Stimulated activated CD4-positive, alpha-beta T cell treated with anti-CD3 and anti-CD28 coated beads, Interleukin-2, amount 100 ng/mL, for 24 hours (primary cell): ENCODE measurements around the gene ZNF93.
A peak's percentile ranks its signal among the peaks of the same experiment; 100 is the strongest.
"Not testable (repeated sequence)": the region's sequence is repeated elsewhere in the genome, so short reads cannot be mapped to it uniquely, and the experiment has no call there.

Experiments used
- DNase-seq, 2 donors: peaks; one replicate each; pipeline ENCODE4 v3.0.0-alpha.2; 2020

ZNF93 gene

GRCh38 chr19:19900729-19901444 is at the start of gene ZNF93:
Gene ZNF93 (plus strand): TSS chr19:19900946. CDS start chr19:19901089, 143 bp downstream.
- peak; percentile 87 to 91 for DNase-seq

GRCh38 chr19:19851740-19852139 is 49.0 kb upstream of the ZNF93 start:
- not testable (repeated sequence) for DNase-seq

- DNase-seq: no peak
Measured at GRCh38 chr19:19858751-19859150, 42.0 kb upstream of the ZNF93 start.

- peak in 1 of 2 donors; percentile 48 for DNase-seq
Measured at GRCh38 chr19:19860756-19861390, 39.9 kb upstream of the ZNF93 start.

GRCh38 chr19:19865750-19866610 is 34.8 kb upstream of the ZNF93 start, which contains the start of gene ZNF253:
Gene ZNF253 (plus strand): TSS chr19:19865882. CDS start chr19:19865997, 115 bp downstream.
- DNase-seq: peak; percentile 96

- peak; percentile 48 to 49 for DNase-seq
Measured at GRCh38 chr19:19866611-19867248, 34.0 kb upstream of the ZNF93 start.

GRCh38 chr19:19870086-19870485 is 30.7 kb upstream of the ZNF93 start:
- not testable (repeated sequence) for DNase-seq

GRCh38 chr19:19871932-19872331 is 28.8 kb upstream of the ZNF93 start:
- no peak for DNase-seq

GRCh38 chr19:19873381-19873780 is 27.4 kb upstream of the ZNF93 start:
- no peak for DNase-seq

GRCh38 chr19:19877724-19878123 is 23.0 kb upstream of the ZNF93 start:
- no peak for DNase-seq

- no peak for DNase-seq
Measured at GRCh38 chr19:19884583-19884982, 16.2 kb upstream of the ZNF93 start.

GRCh38 chr19:19892055-19892941 is 8.4 kb upstream of the ZNF93 start:
- not testable (repeated sequence) for DNase-seq

GRCh38 chr19:19900139-19900728 is 512 bp upstream of the ZNF93 start:
- DNase-seq: no peak

- DNase-seq: not testable (repeated sequence)
Measured at GRCh38 chr19:19907551-19907950, 6.8 kb downstream of the ZNF93 start.

- no peak for DNase-seq
Measured at GRCh38 chr19:19909654-19910053, 8.9 kb downstream of the ZNF93 start.

- DNase-seq: no peak
Measured at GRCh38 chr19:19911150-19911549, 10.4 kb downstream of the ZNF93 start.

- DNase-seq: no peak
Measured at GRCh38 chr19:19914596-19914995, 13.8 kb downstream of the ZNF93 start.

- DNase-seq: peak; percentile 25 to 41
Measured at GRCh38 chr19:19930417-19930816, 29.7 kb downstream of the ZNF93 start.

GRCh38 chr19:19933432-19934314 is 32.9 kb downstream of the ZNF93 start:
- not testable (repeated sequence) for DNase-seq

- no peak for DNase-seq
Measured at GRCh38 chr19:19937403-19937802, 36.7 kb downstream of the ZNF93 start.
